WTC11 (cell line): ENCODE measurements around the gene OMA1.
A peak's percentile ranks its signal among the peaks of the same experiment; 100 is the strongest.

Experiments used
- ATF2 ChIP-seq: sonication (generic); formaldehyde crosslinking; IDR thresholded peaks from 2 replicates; pipeline ENCODE4 v1.8.1; 2022; ENCODE audit warnings: low read depth, missing genetic modification reagents, borderline replicate concordance
- ATF6 ChIP-seq: sonication (generic); formaldehyde crosslinking; IDR thresholded peaks from 2 replicates; pipeline ENCODE4 v1.8.1; 2023; ENCODE audit warnings: mild to moderate bottlenecking, missing genetic modification reagents
- CTCF ChIP-seq: fragments of 200-600 bp; IDR thresholded peaks from 2 replicates; pipeline ENCODE4 v1.8.0; 2022; ENCODE audit warnings: antibody characterized with exemption
- E2F4 ChIP-seq: sonication (generic); formaldehyde crosslinking; IDR thresholded peaks from 2 replicates; pipeline ENCODE4 v1.8.1; 2022; ENCODE audit warnings: low read depth, mild to moderate bottlenecking, moderate library complexity, missing genetic modification reagents, borderline replicate concordance
- FOXK1 ChIP-seq: sonication (generic); formaldehyde crosslinking; IDR thresholded peaks from 2 replicates; pipeline ENCODE4 v1.8.0; 2022; ENCODE audit warnings: mild to moderate bottlenecking, moderate library complexity, missing genetic modification reagents
- MAX ChIP-seq: sonication (generic); formaldehyde crosslinking; IDR thresholded peaks from 2 replicates; pipeline ENCODE4 v1.8.0; 2022; ENCODE audit warnings: mild to moderate bottlenecking, missing genetic modification reagents
- NR3C1 ChIP-seq: sonication (generic); formaldehyde crosslinking; conservative IDR thresholded peaks from 2 replicates; pipeline ENCODE4 v1.8.1; 2023; ENCODE audit warnings: low read depth, mild to moderate bottlenecking, missing genetic modification reagents
- STAT6 ChIP-seq: sonication (generic); formaldehyde crosslinking; conservative IDR thresholded peaks from 2 replicates; pipeline ENCODE4 v1.8.1; 2023; ENCODE audit warnings: mild to moderate bottlenecking, low read depth, missing genetic modification reagents, moderate library complexity
- TCF7 ChIP-seq: sonication (generic); formaldehyde crosslinking; IDR thresholded peaks from 2 replicates; pipeline ENCODE4 v1.8.0; 2022; ENCODE audit warnings: mild to moderate bottlenecking, low read depth, missing genetic modification reagents, moderate library complexity
- TEAD1 ChIP-seq: sonication (generic); formaldehyde crosslinking; IDR thresholded peaks from 2 replicates; pipeline ENCODE4 v1.8.0; 2022; ENCODE audit warnings: mild to moderate bottlenecking, missing genetic modification reagents
- USF2 ChIP-seq: sonication (generic); formaldehyde crosslinking; IDR thresholded peaks from 2 replicates; pipeline ENCODE4 v1.8.1; 2023; ENCODE audit warnings: mild to moderate bottlenecking, missing genetic modification reagents, moderate library complexity
- ZNF121 ChIP-seq: sonication (generic); formaldehyde crosslinking; IDR thresholded peaks from 2 replicates; pipeline ENCODE4 v1.8.0; 2023; ENCODE audit warnings: missing genetic modification reagents

GRCh38 chr1:58576727-58577653, 30.5 kb upstream of the OMA1 start, which contains the start of gene TACSTD2:
- peak; percentile 96 for TF ChIP-seq TEAD1 (CRISPR knock-in tag)
- TF ChIP-seq ATF6 (CRISPR knock-in tag), result no peak
- TF ChIP-seq ATF2 (CRISPR knock-in tag), result peak; percentile 92; the same call in 1 of the 2 replicates
- TF ChIP-seq ZNF121, result no peak
- 0 out of 2 replicates have a peak, but pooled peaks have one; percentile 41 for TF ChIP-seq NR3C1 (CRISPR knock-in tag)
- TF ChIP-seq E2F4 (CRISPR knock-in tag), result peak; percentile 88
- peak; percentile 94 for TF ChIP-seq FOXK1 (CRISPR knock-in tag)
- TF ChIP-seq TCF7 (CRISPR knock-in tag), result peak; percentile 96
- TF ChIP-seq CTCF, result no peak
- TF ChIP-seq MAX (CRISPR knock-in tag), result peak; percentile 99
- TF ChIP-seq STAT6, result no peak
- 0 out of 2 replicates have a peak, but pooled peaks have one; percentile 23 for TF ChIP-seq USF2 (CRISPR knock-in tag)
